Measurements from ENCODE around the gene PWWP2B. TPM values are rescaled to one million over a fixed set of nuclear protein-coding genes. Genes with fewer than 3 reads are reported as not detected.

Gene PWWP2B
- total and polyA plus RNA-seq, 2 of the 13 experiments (the other 11 are each of a cell fraction or from before 2014, with no cell fraction given), result 2.3 to 4.7 TPM

- TF ChIP-seq ATF2 (CRISPR knock-in tag; IDR thresholded peaks at IDR 0.05) (no peak), MXD4 (CRISPR knock-in tag; IDR thresholded peaks at IDR 0.05) (no peak), KLF12 (CRISPR knock-in tag; IDR thresholded peaks at IDR 0.05; ENCODE audit: borderline replicate concordance) (no peak), MYNN (CRISPR knock-in tag; IDR thresholded peaks at IDR 0.05; ENCODE audit: low read depth) (no peak), GMEB1 (CRISPR knock-in tag; IDR thresholded peaks at IDR 0.05; ENCODE audit: borderline replicate concordance) (no peak), PRMT3 (CRISPR knock-in tag; IDR thresholded peaks at IDR 0.05; ENCODE audit: borderline replicate concordance, low read depth) (no peak), EHMT2 (IDR thresholded peaks at IDR 0.05; ENCODE audit: borderline replicate concordance, low read depth, low read length) (no peak), ZNF772 (CRISPR knock-in tag; IDR thresholded peaks at IDR 0.05) (no peak), YEATS2 (CRISPR knock-in tag; IDR thresholded peaks at IDR 0.05; ENCODE audit: borderline replicate concordance) (no peak), TFAP4 (IDR thresholded peaks at IDR 0.05; ENCODE audit: borderline replicate concordance, low read depth) (peak; percentile 56; the same call in 1 of the 2 replicates), SMAD1 (CRISPR knock-in tag; IDR thresholded peaks at IDR 0.05; ENCODE audit: borderline replicate concordance, low read depth) (no peak), ZSCAN21 (CRISPR knock-in tag; IDR thresholded peaks at IDR 0.05; ENCODE audit: borderline replicate concordance) (no peak), HNF1A (IDR thresholded peaks at IDR 0.05; ENCODE audit: low read depth) (no peak), HNF1A (CRISPR knock-in tag; IDR thresholded peaks at IDR 0.05; ENCODE audit: borderline replicate concordance) (no peak), ZKSCAN5 (CRISPR knock-in tag; IDR thresholded peaks at IDR 0.05) (no peak)
Measured at GRCh38 chr10:132439025-132439388, 42.0 kb downstream of the PWWP2B start (continued).
